ENCODE data around the gene INTS13.

DNA sequence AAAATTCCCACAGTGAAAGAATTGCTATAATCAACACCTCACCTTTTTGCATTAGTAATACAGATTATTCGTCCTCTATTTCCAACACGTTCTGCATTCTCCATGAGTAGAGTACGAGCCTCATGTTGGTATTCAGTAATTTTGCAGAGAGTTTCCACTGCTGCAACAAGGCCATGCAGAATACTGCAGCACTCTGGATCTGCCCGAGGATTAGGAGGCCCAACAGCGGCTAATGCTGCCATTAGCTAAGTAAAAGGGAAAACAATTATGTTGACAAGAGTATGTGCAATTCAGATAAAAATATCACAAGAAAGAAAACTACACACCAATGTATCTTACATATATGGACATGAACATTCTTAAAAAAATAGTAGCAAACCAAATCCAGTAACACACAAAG lies 9.1 kb downstream of the INTS13 start:
- TF ChIP-seq CTCF (conservative IDR thresholded peaks at IDR 0.05; ENCODE audit: low read depth, low read length) (no peak), MAFK (IDR thresholded peaks at IDR 0.05; ENCODE audit: low read depth, low read length) (no peak)

All from IMR-90 (cell line).